ENCODE data around the gene CLEC18A.
"Not testable (repeated sequence)": the region's sequence is repeated elsewhere in the genome, so short reads cannot be mapped to it uniquely, and the experiment has no call there.

CLEC18A gene

DNA sequence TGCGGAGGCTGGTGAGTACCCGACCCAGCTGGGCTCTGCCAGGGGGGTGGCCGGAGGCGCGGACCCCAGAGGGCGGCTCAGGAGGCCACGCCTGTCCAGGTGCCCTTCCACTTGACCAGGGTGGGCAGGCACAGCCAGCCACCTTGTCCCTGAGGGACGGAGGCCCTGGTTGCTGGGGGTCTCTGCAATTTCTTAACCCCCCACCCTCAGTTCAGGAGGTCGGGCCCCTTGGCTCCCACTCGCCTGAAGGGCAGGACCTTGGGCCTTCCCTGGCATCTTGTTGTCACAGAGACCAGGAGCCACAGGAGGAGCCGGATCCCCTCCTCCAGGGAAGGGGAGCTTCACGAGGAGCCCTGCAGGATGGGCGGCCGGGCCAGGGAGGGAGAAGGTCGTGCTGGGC, 982 bp downstream of the CLEC18A start:
- not testable (repeated sequence) for DNase-seq (ENCODE audit: low read depth, low spot score)

DNA sequence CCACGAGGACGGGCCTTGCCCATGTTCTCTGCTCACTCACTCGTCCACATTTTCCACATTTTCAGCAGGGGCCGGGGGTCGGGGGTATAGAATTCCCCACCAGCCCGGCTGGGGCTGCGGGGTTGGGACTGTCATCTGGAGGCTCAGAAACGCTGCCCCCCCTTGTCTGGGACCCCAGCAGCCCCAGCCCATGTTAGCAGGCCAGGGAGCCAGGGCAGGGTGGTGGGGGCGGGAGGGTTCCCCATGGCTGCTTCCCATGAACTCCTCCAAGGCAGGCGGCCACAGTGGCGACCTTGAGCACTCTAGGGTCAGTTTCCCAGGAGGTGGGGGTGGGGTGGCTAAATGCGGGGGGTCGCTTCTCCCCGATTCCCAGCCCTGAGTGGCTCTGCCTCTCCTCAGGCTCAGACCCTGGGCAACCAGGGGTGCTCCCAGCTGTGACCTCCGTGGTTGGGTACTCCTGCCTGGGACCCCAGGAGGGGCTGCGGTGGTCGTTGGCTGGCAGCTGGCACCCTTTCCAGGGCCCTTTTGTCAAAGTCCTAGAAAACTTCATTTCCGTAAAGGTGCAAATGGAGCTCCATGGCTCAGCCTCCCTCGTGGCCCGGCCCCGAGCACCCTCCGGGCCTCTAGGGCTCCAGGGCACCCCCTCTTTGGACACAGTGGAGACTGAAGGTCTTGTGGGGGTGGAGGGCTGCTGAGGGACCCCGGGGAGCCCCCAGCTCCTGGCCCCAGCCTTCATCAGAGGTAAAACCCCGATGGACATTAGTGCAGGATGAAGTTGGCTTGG, 1.6 kb downstream of the CLEC18A start:
- not testable (repeated sequence) for DNase-seq (ENCODE audit: low read depth, low spot score)

DNA sequence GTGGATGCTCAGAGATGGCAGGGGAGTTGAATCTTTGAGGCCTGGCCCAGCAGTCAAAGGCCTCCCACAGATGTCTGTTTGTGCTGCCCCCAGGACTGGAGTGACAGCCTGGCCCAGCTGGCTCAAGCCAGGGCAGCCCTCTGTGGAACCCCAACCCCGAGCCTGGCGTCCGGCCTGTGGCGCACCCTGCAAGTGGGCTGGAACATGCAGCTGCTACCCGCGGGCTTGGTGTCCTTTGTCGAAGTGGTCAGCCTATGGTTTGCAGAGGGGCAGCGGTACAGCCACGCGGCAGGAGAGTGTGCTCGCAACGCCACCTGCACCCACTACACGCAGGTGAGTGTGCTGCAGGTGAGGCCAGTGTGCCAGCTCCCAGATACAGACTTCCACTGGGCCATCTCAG, 3.1 kb downstream of the CLEC18A start:
- DNase-seq (ENCODE audit: low read depth, low spot score), result not testable (repeated sequence)

DNA sequence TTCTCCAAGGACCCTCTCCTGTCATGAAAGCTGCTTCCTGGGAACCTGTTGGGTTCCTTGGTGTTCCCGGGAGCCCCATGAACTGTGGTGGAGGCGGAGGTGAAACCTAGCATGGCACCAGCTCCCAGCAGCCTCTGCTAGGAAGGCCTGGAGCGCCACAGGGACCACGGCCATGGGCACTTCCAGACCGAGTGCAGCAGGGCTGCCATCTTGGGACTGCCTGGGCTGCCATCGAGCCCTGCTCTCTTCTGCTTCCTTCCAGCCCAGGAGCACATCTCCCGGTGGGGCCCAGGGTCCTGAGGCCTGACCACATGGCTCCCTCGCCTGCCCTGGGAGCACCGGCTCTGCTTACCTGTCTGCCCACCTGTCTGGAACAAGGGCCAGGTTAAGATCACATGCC, 12.2 kb downstream of the CLEC18A start:
- DNase-seq (ENCODE audit: low read depth, low spot score), result not testable (repeated sequence)

DNA sequence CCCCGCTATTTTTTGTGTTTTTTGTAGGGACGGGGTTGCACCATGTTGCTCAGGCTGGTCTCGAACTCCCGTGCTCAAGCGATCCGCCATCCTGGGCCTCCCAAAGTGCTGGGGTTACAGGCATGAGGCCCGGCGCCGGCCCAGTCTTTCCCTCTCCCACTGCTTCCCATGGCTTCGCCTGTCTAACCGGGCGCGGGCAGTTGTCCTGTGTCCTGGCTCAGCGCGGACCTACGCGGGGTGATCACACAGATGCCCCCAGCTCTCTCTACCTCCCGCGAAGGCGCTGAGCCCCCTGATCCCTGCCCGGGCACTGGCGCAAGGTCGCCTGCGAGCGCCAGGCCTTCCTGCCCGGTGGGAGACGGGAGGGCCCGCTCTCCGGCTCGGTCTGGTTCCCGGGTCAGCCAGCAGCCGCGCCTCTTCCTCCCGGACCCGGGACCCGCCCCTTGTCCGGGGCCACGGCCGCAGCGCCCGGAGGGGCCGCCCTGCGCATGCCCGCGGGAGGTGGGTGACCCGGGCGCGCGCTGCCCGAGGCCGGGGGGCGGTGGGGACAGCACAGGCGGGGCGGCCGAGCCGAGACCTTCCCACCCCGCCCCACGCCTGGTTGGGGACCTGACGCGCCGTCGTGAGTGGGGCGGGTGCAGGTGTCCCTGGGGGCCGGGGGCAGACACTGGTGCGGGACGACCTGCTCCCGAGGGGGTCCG, 14.0 kb downstream of the CLEC18A start:
- not testable (repeated sequence) for DNase-seq (ENCODE audit: low read depth, low spot score)

DNA sequence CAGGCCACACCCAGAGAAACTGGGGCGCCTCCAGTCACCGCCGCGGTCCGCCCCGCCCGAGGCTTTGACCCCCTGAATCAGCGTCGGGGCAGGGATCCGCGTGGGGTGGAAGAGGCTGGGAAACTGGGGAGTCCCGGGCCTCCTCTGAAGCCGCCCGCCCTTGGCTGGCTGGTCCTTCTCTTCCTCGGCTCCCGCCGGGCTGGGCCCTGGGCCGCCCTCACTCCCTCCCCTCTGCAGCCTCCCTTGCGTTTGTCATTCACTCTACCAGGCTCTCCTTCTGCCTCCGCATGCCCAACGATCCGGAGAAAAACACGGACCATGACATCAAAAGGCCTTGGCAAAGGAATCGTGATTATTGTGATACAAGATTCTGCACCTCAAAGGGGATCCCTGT, 14.5 kb downstream of the CLEC18A start:
- DNase-seq (ENCODE audit: low read depth, low spot score), result not testable (repeated sequence)

DNA sequence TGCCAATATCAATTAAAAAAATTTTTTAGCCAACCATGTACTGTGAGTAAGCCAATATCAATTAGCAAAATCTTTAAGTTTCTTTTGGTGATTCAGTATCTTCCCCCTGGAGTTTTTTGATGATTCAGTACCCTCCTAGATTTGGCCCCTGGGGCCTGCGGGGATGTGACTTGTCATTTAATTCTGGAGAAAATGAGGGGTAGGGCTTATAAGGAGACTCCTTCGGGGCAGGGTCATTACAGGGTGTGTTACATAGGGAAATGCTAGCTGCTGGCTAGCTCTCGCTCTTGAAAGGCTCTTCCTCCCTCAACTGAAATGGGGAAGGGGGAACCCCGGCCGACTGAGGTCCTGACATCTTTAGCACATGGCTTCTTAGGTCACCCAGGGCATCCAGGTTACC, 16.6 kb downstream of the CLEC18A start:
- DNase-seq (ENCODE audit: low read depth, low spot score), result not testable (repeated sequence)

DNA sequence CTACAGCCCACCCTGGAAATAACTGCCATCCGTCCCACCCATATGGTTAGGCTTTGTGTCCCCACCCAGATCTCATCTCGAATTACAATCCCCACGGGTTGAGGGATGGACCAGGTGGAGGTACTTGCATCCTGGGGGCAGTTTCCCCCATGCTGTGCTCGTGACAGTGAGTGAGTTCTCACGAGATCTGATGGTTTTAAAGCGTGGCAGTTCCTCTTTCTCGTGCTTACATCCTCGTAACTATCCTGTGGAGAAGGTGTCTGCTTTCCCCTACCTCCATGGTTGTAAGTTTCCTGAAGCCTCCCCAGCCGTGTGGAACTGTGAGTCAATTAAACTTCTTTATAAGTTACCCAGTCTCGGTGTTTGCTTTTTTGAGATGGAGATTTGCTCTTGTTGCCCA, 17.0 kb downstream of the CLEC18A start:
- DNase-seq (ENCODE audit: low read depth, low spot score), result not testable (repeated sequence)

DNA sequence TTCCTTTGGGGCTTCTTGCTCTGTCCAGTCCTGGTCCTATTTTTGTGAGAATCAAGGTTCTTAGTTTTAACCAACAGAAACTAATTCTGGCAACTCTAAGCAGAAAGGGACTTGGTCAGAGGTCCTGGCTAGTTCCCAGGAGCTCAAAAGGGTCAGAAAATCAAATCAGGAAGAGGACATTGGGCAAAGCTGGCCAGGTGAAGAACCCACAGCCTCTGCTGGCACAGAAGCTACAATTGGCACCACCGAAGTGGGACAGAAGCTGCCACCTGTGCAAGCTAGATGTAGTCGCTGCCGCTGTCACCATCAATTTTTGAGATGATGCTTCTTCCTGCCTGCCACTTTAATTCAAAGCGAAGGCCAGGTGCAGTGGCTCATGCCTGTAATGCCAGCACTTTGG, 18.5 kb downstream of the CLEC18A start:
- not testable (repeated sequence) for DNase-seq (ENCODE audit: low read depth, low spot score)

DNA sequence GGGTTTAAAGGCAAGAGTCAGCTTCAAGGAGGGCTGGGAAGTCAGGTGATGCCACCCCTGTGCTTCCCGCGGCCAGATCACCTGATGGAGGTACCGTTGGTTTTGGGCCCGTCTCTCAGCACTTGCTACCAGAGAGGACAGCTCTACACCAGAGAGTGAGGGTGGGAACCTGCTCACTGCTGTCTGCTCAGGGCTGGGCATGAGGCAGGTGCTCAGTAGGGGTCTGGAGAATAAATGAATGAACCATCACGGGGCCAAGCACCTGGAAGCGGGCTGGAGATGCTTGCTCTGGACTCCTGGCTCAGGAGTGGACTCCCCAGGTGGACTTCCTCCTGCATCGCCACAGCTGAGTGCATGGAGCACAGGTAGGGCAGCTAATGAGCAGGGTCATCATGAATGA, 21.0 kb downstream of the CLEC18A start:
- DNase-seq (ENCODE audit: low read depth, low spot score), result not testable (repeated sequence)

DNA sequence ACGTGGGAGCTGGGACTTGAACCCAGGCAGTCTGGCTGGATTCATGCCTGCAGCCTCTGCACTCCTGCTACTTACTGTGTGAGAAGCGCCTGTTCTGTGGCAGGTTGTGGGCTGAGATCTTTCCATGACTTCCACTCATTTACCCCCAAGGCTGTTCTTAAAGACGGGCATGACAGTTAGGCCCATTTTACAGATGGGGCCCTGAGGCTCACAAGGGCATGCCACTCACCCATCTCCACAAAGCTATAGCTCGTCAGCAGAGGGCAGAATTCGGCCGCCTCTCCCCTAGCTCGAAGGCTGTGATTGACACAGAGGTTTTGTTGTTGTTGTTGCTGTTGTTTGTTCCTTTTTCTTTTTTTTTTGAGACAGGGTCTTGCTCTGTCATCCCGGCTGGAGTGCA, 21.8 kb downstream of the CLEC18A start:
- not testable (repeated sequence) for DNase-seq (ENCODE audit: low read depth, low spot score)

DNA sequence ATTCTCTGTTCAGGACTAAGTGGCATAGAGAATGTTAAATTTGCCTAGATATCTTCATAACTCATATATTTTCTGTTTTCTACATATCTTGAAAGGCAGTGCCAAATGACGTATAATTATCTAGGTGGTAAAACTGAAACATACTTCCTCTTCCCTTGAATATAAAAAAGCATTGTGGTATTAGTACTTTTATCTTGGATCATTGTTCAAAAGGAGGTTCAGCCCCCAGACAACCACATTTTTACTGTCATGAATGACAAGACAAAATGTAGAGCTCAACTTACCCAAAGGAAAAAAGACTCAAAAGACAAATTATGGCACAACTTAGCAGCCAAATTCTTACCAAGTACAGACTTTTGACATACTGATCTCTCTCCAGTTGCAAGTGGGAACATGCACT, 34.1 kb downstream of the CLEC18A start:
- DNase-seq (ENCODE audit: low read depth, low spot score), result not testable (repeated sequence)

DNA sequence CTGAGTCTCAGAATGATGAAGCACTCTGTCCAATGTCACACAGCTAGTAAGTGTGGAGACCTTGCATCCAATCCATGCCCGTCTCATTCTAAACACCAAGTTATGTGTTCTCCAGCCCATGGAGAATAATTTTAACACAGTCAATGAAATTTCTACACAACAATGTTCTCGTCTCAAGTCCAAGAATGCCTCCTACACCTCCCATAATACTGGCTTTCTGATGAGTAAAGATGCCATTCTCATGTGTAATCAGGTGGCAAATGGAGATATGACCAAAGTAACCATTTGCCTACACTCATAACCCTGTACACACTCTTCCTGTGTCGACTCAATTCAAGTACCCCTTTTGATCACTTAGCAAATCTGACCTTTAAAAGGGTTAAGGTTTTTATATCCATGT, 46.8 kb downstream of the CLEC18A start:
- not testable (repeated sequence) for DNase-seq (ENCODE audit: low read depth, low spot score)

DNA sequence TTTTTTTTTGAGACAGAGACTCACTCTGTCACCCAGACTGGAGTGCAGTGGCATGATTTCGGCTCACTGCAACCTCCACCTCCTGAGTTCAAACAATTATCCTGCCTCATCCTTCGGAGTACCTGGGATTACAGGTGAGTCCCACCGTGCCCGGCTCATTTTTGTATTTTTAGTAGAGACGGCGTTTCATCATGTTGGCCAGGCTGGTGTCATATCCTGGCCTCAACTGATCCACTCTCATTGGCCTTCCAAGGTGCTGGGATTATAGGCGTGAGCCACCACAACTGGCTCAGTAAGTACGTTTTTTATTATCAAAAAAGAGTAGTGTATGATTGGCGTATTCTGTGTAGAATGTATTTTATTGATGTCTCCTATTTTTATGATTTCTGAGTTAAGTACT, 48.7 kb downstream of the CLEC18A start:
- not testable (repeated sequence) for DNase-seq (ENCODE audit: low read depth, low spot score)

DNA sequence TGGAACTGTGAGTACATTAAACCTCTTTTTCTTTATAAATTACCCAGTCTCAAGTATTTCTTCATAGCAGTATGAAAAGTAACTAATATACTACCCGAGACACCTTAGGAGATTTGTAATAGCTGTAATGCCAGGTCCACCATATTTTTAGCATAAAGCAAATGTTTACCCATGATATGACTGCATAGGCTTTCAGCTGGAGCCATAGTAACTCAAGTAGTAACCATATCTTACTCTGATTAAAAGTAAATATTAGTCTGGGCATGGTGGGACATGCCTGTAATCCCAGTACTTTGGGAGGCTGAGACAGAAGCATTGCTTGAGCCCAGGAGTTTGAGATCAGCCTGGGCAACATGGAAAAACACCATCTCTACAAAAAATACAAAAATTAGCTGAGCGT, 52.4 kb downstream of the CLEC18A start:
- DNase-seq (ENCODE audit: low read depth, low spot score), result not testable (repeated sequence)

DNA sequence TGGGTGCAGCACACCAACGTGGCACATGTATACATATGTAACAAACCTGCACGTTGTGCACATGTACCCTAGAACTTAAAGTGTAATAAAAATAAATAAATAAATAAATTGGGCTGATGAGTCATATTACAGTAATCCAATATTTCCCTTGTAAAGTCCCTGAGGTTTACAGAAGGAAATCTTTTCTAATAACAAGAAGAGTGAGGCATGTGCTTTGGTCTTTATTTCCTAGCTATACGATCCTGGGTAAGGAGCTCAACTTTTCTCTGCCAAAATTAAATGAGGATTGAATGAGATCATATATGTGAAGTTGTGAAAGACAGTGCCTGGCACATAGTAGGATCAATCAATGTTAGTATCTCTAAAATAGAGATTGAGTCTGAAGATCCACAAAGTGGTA, 57.5 kb downstream of the CLEC18A start:
- DNase-seq (ENCODE audit: low read depth, low spot score), result not testable (repeated sequence)

DNA sequence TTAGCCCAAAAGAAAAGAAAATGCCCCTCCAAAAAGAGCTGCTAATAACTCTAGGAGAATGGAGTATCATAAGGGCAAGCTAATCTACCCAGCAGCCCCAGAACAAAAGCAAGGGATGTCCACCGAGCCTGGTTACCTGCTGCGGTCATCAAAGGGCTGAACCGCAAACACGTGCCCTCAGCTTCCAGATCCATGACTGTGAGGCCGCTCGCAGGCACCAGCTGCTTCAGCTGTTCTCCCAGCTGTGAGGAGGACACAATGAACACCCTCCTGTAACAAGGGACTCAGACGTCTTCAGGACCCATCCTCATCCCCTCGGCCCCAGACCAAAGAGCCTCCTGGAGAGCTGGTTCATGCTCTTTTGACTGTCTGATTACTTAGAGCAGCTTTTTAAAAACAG, 59.5 kb downstream of the CLEC18A start:
- not testable (repeated sequence) for DNase-seq (ENCODE audit: low read depth, low spot score)

DNA sequence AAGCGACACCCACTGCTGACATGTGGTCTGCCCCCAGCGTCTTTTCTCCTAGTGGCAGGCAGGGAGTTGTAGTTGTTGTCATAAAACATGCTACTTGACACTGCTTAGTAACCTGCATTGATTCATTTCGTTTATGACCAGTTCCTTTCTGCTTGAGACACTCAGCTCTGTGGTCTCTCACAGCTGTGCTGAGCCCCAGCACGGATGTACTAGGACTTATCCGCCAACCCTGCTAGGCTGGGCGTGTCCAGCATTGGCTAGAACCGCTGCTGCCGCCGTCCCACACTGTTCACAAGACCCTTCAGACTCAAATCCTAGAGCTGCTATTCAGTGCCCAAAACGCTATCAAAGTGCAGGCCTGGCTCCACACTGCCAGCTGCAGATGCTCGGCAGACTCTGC, 60.0 kb downstream of the CLEC18A start:
- not testable (repeated sequence) for DNase-seq (ENCODE audit: low read depth, low spot score)

DNA sequence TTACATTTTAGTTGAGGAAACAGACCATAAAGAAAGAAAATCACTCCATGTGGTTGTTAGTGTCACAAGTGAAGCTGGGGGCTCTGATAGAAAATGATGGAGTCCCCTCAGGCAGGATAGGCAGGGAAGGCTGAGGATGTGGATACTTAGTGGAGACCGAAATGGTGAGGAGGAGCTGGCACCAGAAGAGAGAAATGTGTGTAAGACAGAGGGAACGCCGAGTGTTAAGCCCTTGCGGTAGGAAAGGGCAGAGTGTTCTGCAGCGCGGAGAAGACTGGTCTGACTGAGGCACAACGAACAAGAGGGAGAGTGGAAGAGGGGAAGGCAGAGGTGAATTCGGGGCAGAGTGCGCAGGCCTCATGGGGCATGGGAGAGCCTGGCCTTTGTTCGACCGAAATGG, 61.2 kb downstream of the CLEC18A start:
- not testable (repeated sequence) for DNase-seq (ENCODE audit: low read depth, low spot score)

DNA sequence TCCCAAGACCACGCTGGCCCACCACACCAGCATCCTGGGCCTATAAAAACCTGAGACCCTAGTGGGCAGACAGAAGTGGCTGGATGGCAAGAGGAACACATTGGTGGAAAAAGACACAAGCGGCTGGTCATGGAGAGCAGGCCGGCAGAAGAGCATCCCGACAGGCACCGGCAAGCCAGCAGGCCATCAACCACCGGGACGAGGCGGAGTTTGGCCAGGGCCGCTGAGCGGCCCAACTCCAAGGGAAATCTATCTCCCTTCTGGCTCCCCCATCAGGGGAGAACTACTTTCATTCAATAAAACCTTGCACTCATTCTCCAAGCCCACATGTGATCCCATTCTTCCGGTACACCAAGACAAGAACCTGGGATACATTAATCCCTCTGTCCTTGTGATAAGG, 61.8 kb downstream of the CLEC18A start:
- not testable (repeated sequence) for DNase-seq (ENCODE audit: low read depth, low spot score)

Measured in smooth muscle cell of the brain vasculature (primary cell).